Measurements from ENCODE around the gene CEMP1. TPM values are rescaled to one million over a fixed set of nuclear protein-coding genes. Genes with fewer than 3 reads are reported as not detected.

The CEMP1 gene, protein sequence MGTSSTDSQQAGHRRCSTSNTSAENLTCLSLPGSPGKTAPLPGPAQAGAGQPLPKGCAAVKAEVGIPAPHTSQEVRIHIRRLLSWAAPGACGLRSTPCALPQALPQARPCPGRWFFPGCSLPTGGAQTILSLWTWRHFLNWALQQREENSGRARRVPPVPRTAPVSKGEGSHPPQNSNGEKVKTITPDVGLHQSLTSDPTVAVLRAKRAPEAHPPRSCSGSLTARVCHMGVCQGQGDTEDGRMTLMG
- not detected in 2 replicates for total RNA-seq

DNA sequence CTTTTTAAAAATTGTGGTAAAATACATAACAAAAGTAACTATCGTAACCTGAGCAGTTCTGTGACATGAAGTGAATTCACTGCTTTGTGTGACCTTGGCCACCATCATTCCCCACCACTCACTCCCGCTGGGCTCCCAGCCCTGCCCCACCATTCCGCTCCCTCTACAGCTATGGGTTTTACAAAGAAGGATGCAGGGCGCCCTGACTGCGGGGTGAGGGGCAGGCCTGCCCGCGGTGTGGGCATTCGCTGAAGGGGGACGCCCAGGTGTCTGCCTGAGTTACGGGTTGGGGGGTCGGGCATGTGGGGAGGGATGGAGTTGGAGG, at the start of gene CEMP1:
Gene CEMP1, minus strand, starts transcription at position 38 of the 325 bp plus-strand sequence. CDS start 335 bp downstream, outside the sequence.

DNA sequence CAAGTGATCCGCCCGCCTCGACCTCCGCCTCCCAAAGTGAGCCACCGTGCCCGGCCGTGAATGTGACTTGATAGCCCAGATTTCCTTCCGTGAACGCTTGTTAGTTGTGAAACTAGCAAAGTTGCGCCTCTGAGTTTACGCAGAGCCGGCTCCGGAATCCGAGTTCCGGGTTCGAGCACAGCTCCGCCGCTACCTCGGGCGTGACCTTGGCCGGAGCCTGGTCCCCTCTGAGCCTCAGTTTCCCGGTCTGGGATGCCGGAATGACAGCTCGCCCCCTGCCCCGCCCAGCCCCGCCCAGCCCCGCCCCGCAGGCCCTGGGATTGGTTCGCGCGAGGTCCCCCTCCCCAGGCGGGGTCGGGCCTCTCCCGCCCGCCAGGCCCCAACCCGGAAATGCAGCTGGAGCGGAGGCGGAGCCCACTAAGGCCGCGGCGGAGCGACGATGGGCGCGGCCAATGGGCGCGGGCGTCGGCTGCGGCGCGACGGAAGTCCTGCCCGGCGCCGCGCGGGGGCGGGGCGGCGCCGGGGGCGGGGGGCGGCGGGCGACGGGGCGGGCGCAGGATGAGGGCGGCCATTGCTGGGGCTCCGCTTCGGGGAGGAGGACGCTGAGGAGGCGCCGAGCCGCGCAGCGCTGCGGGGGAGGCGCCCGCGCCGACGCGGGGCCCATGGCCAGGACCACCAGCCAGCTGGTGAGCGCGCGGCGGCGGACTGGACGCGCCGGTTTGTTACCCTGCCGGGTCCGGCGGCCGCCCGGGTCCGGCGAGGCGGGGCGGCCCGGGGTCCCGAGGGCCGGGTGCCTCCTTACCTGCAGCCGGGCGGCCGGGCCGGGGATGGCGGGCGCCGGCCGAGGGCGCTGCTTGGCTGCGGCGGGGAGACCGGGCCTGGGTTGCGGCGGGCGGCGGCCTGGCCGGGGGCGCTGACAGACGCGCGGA, 6.5 kb upstream of the CEMP1 start, which contains the start of gene PDPK1:
Gene PDPK1, plus strand, starts transcription at position 571 of the 929 bp plus-strand sequence. Its CDS starts 92 bp downstream, at position 663.

DNA sequence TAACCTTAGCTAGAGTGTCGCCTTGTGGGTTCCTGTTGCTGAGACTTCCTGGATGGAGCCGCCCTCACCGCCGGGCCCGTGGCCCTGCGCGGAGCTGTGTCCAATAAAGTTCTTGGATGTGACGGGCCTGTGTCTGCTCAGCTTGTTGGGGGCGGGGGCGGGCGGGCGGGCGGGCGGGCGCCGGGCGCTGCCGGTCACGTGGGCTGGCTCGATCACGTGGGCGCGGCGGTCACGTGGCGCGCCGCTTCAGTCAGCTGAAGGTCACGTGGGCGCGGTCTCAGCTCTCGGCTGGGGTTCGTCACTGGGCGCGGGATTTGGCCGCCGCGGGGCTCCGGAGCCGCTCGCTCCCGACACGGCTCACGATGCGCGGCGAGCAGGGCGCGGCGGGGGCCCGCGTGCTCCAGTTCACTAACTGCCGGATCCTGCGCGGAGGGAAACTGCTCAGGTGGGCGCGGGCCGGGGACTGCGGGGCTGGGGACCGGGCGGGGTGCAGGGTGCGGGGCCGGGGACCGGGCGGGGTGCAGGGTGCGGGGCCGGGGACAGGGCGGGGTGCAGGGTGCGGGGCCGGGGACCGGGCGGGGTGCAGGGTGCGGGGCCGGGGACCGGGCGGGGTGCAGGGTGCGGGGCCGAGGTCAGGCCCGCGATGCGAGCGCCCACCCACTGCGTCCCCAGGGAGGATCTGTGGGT, 11.0 kb downstream of the CEMP1 start, which contains the start of gene AMDHD2:
Gene AMDHD2, plus strand, starts transcription at position 275 of the 687 bp plus-strand sequence. Its CDS starts 88 bp downstream, at position 363.

DNA sequence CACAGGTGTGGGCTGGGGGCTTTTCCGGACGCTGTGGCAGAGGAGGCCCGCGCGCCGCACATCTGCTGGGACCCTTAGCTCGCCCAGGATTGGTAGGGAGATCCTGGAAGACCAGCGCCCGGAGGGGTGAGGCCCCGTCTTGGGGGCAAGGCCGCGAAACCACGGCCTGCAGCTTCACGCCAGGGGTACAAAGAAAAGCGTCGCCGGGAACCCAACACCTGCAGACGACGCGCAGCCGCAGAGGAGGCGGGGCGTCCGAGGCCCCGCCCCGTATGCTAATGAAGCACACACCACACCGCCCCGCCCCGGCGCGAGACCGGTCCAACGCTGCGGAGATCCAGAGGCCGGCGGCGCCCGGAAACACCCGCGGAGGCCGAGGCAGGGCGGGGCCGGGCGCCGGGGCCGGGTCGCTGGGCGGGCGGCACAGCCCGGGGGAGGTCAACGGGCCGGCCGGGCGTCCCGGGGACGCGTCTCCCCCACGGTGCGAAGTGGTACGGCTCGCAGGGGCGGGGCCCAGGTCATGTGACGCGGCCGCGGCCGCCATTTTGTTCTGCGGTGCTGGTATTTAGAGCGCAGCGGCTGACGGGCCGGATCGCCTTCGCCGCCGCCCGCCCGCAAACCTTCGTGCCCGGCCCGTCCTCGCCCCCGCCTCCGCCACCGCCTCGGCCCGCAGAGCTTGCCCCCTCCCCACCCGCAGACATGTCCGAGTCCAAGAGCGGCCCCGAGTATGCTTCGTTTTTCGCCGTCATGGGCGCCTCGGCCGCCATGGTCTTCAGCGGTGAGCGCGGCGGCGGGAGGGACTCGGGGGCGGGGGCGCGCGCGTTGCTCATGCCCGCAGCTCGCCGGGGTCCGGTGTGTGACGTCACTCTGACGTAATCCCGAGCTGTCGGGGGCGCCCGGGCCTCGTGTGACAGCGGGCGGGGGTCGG, 17.5 kb downstream of the CEMP1 start, which contains the start of gene ATP6V0C:
Gene ATP6V0C, plus strand, starts transcription at position 548 of the 928 bp plus-strand sequence. Its CDS starts 152 bp downstream, at position 700.

Small RNA genes lying within 50 kb of the gene (small RNA-seq; reads per million reads assigned to genes)
- gene AC093525.1 (not detected), gene MIR3178 (not detected)

Other genes starting within 250 kb of the CEMP1 start
- gene ABCA3, start 190.7 kb downstream of the CEMP1 start, total RNA-seq, result 0.36 and 1.9 TPM in 2 replicates
- 6.0 and 6.7 TPM in 2 replicates for gene CCNF, start 102.0 kb downstream of the CEMP1 start, total RNA-seq
- 1.1 and 1.2 TPM in 2 replicates for gene TEDC2, start 71.3 kb downstream of the CEMP1 start, total RNA-seq
- 0.73 and 0.97 TPM in 2 replicates for gene NTN3, start 60.1 kb downstream of the CEMP1 start, total RNA-seq
- gene TBC1D24, start 56.3 kb downstream of the CEMP1 start, total RNA-seq, result 28.7 and 31.0 TPM in 2 replicates
- gene ATP6V0C, start 17.5 kb downstream of the CEMP1 start, total RNA-seq, result 14.6 and 27.6 TPM in 2 replicates
- gene AMDHD2, start 11.0 kb downstream of the CEMP1 start, total RNA-seq, result 54.8 and 66.0 TPM in 2 replicates
- gene PDPK1, start 6.6 kb upstream of the CEMP1 start, total RNA-seq, result 25.7 and 32.5 TPM in 2 replicates
- gene KCTD5, start 151.1 kb upstream of the CEMP1 start, total RNA-seq, result 24.2 and 28.9 TPM in 2 replicates
- 1.8 and 1.9 TPM in 2 replicates for gene PRSS27, start 188.8 kb upstream of the CEMP1 start, total RNA-seq
- gene SRRM2, start 221.2 kb upstream of the CEMP1 start, total RNA-seq, result 76.7 and 80.9 TPM in 2 replicates
- 177 and 362 TPM in 2 replicates for gene ELOB, start 245.9 kb upstream of the CEMP1 start, total RNA-seq